ENCODE data around the gene CRLF1. TPM values are rescaled to one million over a fixed set of nuclear protein-coding genes. Genes with fewer than 3 reads are reported as not detected.
"Not testable (repeated sequence)": the region's sequence is repeated elsewhere in the genome, so short reads cannot be mapped to it uniquely, and the experiment has no call there.

Gene CRLF1
- total RNA-seq, 1 experiment from 2014 or later, result 4.3 TPM

GRCh38 chr19:18603255-18603957 is 3.2 kb downstream of the CRLF1 start:
- no peak for DNase-seq (ENCODE audit: unreplicated experiment)
- intact Hi-C loops (cut with micrococcal nuclease), result no loop called here
- no peak for TF ChIP-seq CTCF (IDR thresholded peaks at IDR 0.05; ENCODE audit: unreplicated experiment)
- H3K27ac Mint-ChIP-seq (ENCODE audit: low read depth, unreplicated experiment), result no peak overlapping the region
- H3K4me1 Mint-ChIP-seq (ENCODE audit: insufficient read depth, unreplicated experiment), result peaks cover 5% of the 10 kb centered on the region
- H3K36me3 Mint-ChIP-seq (ENCODE audit: insufficient read depth, unreplicated experiment), result no peaks in the 10 kb centered on the region
- peaks cover 26% of the 10 kb centered on the region for H3K27me3 Mint-ChIP-seq (ENCODE audit: insufficient read depth, unreplicated experiment)
- ChIA-PET POLR2A (interaction anchor here (1.4 kb wide), 1 partner anchor 14 kb away, joined by 3 read pairs; no protein-coding TSS in a partner anchor), CTCF (interaction anchor here (0.6 to 0.9 kb wide), 2 partner anchors 9 to 39 kb away, joined by 3 read pairs; no protein-coding TSS in a partner anchor)
- no TSS peak for BruUV-seq (replicated peaks)
- H3K4me3 Mint-ChIP-seq (ENCODE audit: unreplicated experiment), result no peak overlapping the region
- H3K9me3 Mint-ChIP-seq (ENCODE audit: unreplicated experiment), result no peaks in the 10 kb centered on the region

- no peak overlapping the region for H3K27ac Mint-ChIP-seq (ENCODE audit: low read depth, unreplicated experiment)
- DNase-seq (ENCODE audit: unreplicated experiment), result peak; percentile 33
- CTCF ChIA-PET, result interaction anchor here (0.6 kb wide), 1 partner anchor 12 kb away, joined by 3 read pairs; no protein-coding TSS in a partner anchor
- H3K4me1 Mint-ChIP-seq (ENCODE audit: insufficient read depth, unreplicated experiment), result peaks cover 5% of the 10 kb centered on the region
- no peak for TF ChIP-seq CTCF (IDR thresholded peaks at IDR 0.05; ENCODE audit: unreplicated experiment)
- H3K36me3 Mint-ChIP-seq (ENCODE audit: insufficient read depth, unreplicated experiment), result peaks cover 4% of the 10 kb centered on the region
- no TSS peak for BruUV-seq (replicated peaks)
- peaks cover 22% of the 10 kb centered on the region for H3K27me3 Mint-ChIP-seq (ENCODE audit: insufficient read depth, unreplicated experiment)
- POLR2A ChIA-PET, result interaction anchor here (1.5 kb wide), 1 partner anchor 13 kb away, joined by 4 read pairs; no protein-coding TSS in a partner anchor
- no peaks in the 10 kb centered on the region for H3K9me3 Mint-ChIP-seq (ENCODE audit: unreplicated experiment)
- intact Hi-C loops (cut with micrococcal nuclease), result no loop called here
- H3K4me3 Mint-ChIP-seq (ENCODE audit: unreplicated experiment), result no peak overlapping the region
Measured at GRCh38 chr19:18601875-18602274, 4.7 kb downstream of the CRLF1 start.

- BruUV-seq (replicated peaks); H3K9me3 Mint-ChIP-seq (ENCODE audit: unreplicated experiment); H3K4me1 Mint-ChIP-seq (ENCODE audit: insufficient read depth, unreplicated experiment); H3K4me3 Mint-ChIP-seq (ENCODE audit: unreplicated experiment); intact Hi-C loops (cut with micrococcal nuclease); H3K27ac Mint-ChIP-seq (ENCODE audit: low read depth, unreplicated experiment); DNase-seq (ENCODE audit: unreplicated experiment); H3K36me3 Mint-ChIP-seq (ENCODE audit: insufficient read depth, unreplicated experiment): not testable (repeated sequence)
- ChIA-PET CTCF (interaction anchor here (0.6 kb wide), 1 partner anchor 11 kb away, joined by 3 read pairs; no protein-coding TSS in a partner anchor), POLR2A (interaction anchor here (0.7 to 1.5 kb wide), 2 partner anchors 9 to 12 kb away, joined by 3 to 4 read pairs; no protein-coding TSS in a partner anchor)
- H3K27me3 Mint-ChIP-seq (ENCODE audit: insufficient read depth, unreplicated experiment), result peaks cover 22% of the 10 kb centered on the region
Measured at GRCh38 chr19:18600692-18601397, 5.8 kb downstream of the CRLF1 start.

GRCh38 chr19:18599485-18599884 is 7.1 kb downstream of the CRLF1 start:
- Mint-ChIP-seq H3K4me3 (ENCODE audit: unreplicated experiment) (no peak overlapping the region), H3K27ac (ENCODE audit: low read depth, unreplicated experiment) (no peak overlapping the region), H3K27me3 (ENCODE audit: insufficient read depth, unreplicated experiment) (peaks cover 11% of the 10 kb centered on the region), H3K4me1 (ENCODE audit: insufficient read depth, unreplicated experiment) (peaks cover 5% of the 10 kb centered on the region), H3K9me3 (ENCODE audit: unreplicated experiment) (no peaks in the 10 kb centered on the region), H3K36me3 (ENCODE audit: insufficient read depth, unreplicated experiment) (peaks cover 4% of the 10 kb centered on the region)
- CTCF ChIA-PET, result interaction anchor here (0.7 to 1.0 kb wide), 2 partner anchors 9 to 11 kb away, joined by 3 to 7 read pairs; partner anchors contain the start of gene REX1BD
- intact Hi-C loops (cut with micrococcal nuclease), result no loop called here
- no TSS peak for BruUV-seq (replicated peaks)
- DNase-seq (ENCODE audit: unreplicated experiment), result no peak
- POLR2A ChIA-PET, result no interaction called here
- TF ChIP-seq CTCF (IDR thresholded peaks at IDR 0.05; ENCODE audit: unreplicated experiment), result no peak

All from MCF 10A (cell line).